Activated T-cell treated with anti-CD3 and anti-CD28 coated beads for 24 hours (primary cell): Measurements from ENCODE around the gene SPATA3.
"Not testable (repeated sequence)": the region's sequence is repeated elsewhere in the genome, so short reads cannot be mapped to it uniquely, and the experiment has no call there.

ENCODE experiments used
- DNase-seq: peaks from one replicate; pipeline ENCODE4 v3.0.0-alpha.2; 2020; ENCODE audit warnings: low read depth

Gene SPATA3

DNA sequence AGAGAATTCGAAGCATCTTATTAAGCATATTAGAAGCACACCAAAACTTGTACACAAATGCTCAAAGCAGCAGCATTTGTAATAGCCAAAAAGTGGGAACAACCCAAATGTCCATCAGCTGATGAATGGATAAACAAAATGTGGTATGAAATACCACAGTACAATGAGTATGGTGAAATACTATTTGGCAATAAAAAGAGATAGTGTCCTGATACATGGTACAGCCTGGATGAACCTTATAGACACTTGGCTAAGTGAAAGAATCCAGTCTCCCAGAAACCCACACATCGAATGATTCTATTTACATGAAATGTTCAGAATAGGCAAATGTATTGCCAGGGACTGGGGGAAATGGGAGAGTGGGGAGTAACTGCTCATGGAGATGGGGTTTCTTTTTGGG, 3.0 kb downstream of the SPATA3 start:
- no peak for DNase-seq

DNA sequence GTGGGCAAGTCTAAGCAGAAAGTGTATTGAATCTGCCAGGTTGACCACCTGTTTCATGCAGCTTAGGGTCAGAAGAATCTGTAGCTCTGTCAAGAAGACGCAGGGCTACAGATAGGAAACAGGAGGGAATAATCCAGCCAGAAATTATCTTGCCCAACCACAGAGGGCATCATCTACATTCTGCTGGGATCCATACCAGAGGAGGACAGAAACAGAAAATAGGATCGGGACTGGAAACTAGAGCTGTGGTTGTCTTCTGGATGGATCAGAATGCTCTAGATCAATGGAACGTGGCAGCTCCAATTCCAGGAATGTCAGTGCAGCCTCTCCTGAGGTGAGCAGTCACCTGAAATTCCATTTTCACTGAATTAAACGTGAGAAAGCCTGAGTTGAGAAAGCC, 3.6 kb downstream of the SPATA3 start:
- no peak for DNase-seq

DNA sequence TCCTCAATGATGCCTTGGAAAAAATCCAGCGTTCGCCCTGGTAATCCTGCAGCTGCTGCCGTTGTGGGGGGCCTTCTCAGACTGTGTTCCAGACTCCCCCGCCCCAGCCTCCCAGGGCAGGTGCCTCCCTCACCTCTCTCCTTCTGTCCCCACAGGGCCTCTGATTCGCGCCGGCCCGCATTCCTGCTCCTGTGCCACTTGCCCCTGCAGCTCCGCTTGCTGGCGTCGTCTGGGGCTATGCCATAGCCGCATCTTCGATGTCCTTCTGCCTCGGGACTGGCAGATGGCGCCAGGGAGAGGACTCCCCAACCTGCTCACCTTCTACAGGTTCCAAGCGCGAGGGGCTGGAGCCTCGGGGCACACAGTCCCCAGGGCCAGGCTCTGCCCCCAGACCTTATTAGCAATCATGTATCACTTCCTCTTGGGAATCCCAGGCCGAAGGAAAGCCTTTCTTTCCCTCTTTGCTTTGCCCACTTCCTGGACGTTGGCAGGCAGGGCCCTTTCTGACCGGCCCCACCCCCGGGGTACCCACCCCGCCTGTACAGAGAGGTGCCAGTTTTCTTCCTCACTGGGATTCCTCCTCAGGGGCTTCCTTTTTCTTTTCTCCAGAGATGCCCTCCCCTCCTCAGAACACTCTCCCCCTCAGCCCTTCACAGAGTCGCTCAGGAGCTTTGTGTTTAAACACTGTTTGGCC, 4.4 kb downstream of the SPATA3 start:
- DNase-seq = no peak

DNA sequence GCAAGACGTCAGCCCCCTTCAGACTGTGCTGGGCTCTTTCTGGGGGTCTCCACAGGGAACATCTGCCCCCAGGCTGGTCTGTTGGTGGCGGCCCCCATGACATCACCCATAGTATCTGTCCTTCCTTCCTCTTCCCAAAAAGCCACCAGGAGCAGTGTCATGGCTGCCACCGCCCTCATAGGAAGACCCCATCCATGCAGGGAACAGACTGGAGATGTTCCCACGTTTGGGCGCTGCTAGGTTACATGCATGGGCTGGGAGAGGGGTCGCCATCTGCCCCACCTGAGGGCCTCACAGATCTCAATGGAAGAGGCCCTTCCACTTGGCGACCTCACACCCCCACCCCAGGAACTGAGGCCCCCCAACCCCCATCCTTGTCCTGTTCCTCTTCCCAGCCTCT, 5.1 kb downstream of the SPATA3 start:
- no peak for DNase-seq

DNA sequence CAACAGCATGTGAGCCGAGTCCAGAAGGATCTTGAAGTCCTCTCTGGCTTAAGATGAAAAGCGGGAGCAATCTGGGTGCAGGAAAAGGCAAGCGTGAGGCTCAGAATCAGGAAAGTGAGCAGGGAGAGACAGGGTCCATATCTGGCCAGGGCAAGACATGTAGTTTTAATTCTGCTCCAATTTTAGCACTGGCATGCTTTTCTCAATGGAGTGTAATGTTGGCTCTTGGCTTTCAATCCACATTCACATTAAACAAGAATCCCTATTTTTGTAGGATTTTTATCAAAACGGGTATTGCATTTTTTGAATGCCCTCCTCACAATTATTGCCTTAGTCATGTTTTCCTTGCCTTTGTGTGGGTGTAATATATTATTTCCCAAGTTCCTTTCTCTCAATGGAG, 6.0 kb downstream of the SPATA3 start:
- no peak for DNase-seq

DNA sequence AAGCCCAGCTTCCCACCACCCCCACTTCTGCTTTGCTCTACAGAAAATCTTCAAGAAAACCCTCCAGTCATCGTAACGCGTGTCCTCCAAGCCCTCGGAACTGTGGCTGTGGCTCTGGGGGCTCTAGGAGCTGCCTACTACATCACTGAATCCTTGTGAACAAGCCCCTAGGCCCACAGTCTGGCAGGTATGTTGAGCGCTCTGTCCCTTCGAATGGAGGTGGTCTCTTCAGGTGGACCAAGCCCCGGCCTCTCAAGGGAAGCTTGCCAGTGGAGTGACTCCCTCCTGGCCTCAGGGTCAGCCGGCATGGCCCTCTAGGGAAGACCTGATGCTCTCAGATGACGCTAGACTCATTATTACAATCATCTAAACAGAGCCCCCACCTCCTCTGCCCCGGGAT, 6.7 kb downstream of the SPATA3 start:
- DNase-seq = no peak

DNA sequence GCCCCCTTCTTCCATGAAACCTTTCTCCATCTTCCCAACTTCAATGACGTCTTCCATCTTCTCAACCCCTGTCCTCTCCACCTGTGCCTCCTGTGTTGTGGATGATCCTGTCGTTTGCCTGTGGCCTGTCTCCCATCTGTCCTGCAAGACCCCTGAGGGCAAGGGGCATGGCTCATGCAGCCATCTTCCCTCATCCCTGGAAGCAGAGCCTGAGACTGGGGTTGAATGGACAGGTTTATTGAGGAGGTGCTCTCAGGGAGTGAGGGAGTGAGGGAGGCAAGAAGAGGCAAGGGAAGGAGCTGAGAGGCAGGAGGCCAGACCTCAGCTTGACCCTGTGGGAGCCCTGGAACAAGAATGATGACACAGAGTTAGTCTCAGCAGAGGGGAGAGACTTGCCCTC, 7.3 kb downstream of the SPATA3 start:
- DNase-seq = no peak

DNA sequence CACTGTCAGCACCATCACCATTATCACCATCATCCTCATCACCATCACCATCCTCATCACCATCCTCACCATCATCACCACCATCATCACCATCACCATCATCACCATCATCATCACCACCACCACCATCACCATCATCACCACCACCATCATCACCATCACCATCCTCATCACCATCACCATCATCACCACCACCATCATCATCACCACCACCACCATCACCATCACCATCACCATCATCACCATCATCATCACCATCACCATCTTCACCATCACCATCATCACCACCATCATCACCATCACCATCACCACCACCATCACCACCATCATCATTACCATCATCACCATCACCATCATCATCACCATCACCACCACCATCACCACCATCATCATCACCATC, 9.0 kb downstream of the SPATA3 start:
- not testable (repeated sequence) for DNase-seq

DNA sequence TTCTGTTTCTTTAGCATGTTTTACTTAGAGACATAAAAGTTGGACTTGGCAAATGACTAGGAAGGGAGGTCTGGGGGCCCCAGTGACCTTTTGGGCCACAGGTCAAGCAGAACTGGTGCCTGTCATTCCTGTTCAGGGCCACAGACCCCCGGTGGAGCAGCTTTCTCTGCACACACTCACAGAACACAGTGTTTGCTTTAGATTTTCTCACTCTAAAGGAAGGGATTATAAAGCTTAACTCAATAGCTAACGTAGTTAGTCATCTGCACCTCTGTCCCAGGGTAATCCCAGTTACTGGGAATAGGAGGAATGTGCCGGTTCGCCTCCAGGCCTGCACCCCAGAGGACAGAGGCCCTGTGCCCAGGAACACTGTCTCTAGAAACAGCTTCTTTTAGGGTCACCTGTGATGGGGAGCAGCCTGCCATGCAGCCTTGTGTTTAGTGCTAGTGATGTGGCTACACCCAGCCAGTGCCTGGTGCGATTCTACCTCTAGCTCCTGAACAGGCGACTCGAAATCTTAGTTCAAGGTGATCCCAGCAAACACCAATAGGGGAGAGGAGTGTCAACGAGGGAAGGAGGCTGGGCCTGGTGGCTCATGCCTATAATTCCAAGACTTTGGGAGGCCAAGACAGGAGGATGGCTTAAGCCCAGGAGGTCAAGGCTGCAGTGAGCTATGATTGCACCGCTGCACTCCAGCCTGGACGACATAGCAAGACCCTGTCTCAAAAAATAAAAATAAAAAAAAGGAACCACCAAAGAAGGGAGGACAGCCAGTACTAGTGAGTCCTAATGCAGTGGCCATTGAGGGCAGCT, 11.6 kb downstream of the SPATA3 start:
- DNase-seq = no peak

DNA sequence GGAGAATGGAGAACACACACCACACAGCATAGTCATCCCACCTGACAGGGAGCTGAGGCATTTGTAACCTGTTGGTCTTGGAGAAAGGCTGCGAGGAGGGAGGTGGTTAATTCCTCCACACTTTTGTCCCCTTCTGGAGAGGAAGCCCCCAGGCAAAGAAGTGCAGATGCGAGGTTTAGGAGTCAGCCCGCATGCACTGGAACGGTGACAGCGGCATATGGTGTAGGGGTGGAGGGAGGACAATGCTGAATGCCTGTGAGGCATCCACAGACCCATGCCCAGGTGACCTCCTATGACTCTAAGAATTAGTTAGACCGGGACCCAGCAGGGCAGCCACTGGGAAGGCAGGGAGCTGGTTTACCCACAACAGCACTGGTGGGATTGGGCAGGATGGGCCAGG, 12.2 kb downstream of the SPATA3 start:
- no peak for DNase-seq

DNA sequence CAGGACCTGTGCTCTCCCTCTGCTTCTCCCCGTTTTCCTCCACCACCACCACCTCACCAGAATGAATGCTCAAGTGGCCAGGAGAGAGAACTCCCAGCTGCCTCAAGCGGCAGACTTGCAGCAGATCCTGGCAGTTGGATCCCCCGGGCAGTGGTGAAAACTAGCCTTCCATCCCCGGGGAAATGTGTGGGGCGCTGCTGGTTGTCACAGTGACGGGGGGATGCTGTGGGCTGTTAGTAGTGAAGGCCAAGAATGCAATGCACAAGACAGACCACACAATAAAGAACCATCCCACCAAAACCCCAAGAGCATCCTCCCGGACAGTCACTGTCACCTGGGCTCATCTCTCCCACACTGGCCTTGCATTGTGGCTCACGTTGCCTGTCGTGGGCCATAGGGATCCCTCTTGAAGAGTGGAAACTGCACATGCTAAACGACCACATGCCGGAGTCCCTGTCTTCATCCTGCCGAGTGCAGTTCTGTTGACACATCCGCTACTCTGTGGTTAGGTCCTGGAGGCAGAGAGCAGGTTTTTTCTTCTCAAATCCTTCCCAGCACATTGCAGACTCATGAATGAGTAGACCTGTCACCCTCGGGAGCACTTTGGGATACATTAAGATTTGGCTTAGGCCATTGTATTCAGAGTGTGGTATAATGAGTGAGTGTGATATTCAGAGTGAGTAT, 13.5 kb downstream of the SPATA3 start:
- no peak for DNase-seq

DNA sequence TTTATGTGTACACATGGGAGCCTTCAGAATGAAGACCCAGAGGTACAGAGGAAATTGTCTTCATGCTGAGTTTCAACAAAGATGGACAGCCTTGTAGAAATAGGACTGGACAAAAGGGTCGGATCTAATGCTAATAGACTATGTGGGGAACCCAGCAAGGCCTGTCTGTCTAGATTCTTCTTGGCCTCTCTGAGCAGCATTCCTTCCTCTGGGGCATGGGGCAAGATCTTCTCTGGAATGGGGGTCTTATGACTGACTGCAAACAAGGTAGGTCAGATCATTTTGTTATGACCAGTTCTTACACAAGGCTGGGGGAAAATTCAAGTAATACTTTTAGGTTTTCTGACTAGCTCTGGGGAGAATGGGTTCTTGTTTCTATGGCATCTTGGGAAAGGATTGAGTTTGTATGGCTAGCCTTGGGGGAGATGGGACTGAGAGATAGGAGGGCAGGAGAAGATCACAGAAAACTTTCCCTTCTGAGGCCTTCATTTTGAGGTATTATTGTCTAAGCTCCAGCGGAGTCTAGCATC, 14.3 kb downstream of the SPATA3 start:
- DNase-seq = no peak

DNA sequence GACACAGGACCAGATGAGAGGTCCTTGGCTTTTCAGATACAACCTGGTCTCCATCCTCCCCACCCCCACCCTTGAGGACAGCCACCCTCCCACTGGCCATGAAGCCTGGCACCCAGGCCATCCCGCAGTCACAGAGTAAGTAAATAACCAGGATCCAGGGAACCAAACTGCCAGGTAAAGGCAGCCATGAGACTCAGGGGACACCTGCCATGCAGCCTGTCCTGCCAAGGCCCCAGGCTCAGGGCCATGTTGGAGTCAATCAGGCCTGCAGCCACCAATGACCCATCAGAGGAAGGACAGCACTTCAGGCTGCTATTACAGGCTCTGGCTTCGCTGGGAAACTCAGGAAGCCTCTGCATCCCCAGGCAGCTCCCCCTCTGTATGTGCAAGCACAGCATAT, 15.6 kb downstream of the SPATA3 start:
- DNase-seq = no peak

DNA sequence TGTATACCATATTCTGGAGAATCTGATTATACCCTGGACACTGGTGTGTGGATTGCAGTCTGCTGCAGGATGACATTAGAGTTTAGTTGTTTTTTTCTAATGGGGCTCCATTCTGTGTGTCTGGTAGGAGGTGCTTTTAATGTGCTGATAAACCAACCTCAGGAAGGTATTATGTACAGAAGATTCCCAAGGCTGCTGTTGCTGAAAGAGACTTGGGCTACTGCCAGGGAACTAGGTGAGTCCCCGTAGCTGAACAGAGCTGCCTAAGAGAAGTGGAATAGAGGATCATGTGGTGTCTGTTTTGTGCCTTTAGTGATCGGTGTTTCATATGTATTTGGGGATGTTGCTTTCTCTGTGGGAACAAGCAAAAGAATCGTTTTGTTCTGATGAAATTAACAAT, 16.5 kb downstream of the SPATA3 start:
- DNase-seq = no peak

DNA sequence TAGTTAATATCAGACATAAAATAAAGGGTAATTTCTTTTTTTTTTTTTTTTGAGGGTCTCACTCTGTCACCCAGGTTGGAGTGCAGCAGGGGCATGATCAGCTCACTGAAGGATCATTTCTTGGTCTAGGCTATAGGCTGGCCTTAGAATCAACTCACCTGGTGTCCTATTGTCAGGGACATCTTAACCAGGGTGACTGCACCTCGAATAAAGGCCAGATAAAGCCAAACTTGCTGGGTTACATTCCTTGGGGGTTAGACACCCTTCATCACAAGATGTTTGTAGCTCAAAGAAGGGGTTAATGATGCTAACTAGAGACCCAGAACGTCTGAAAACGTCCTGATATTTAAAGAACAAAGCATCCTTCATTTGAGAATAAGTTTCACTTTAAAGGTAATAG, 17.9 kb downstream of the SPATA3 start:
- DNase-seq = no peak

DNA sequence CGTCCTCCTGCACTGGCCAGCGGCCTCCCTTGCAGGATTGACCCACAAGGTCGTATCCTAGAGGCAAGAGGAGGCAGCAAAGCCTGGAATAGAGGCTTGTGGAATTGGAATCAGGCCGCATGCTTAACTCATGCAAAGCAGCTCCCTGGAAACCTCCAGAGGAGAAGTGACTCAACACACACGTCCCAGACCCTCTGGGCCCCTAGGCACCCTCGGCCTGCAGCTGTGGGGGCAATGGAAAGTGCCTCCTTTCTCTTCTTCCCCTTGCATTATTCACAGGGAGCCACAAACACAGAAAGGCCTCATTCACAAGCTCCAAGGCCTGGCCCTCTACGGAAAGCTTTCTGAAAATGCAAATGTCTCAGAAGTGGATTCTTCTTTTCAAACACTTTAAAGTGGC, 19.6 kb downstream of the SPATA3 start:
- no peak for DNase-seq

DNA sequence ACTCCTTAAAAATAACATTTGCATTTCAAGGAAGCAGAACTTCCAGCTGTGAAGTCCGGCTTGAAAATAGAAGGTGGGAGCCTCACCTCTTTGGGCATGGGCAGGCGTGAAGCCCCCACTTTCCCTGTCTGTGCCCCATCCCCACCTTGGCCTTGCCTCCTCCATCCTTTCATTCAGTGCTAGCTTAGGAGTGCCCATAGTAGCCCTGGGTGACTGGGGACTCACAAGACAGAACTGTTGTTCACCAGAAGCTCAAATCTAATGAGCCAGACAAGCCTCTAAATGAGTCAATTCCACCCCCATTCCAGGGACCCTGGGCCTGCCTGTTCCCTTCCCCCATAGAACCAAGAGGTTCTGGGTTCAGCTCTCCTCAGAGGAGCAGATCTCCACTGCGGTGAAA, 20.0 kb downstream of the SPATA3 start:
- no peak for DNase-seq

DNA sequence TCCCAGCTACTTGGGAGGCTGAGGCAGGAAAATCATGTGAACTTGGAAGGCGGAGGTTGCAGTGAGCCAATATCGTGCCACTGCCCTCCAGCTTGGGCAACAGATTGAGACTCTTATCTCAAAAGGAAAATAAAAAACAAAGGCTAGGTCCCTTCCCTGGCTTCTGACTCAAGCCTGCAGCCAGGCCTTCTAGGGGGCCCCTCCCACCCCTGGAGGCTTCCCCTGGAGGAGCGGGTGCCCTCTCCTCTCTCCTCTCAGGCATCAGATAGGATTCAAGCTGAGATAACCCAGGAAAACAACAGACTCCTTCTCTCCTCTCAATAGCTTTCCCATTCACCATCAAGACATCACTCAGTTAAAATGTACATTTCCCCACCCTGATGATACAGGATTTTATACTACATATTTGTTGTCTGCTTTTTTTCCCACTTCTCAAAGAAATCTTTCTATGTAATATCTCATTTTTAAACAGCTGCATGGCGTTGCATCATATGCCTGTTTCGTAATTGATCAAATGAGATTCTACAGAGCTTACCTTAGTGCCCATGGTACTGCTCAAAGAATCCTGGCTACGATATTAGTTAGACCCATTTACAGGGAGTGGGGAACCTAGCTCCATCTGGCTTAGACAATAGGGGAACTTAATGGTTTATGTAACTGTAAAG, 20.8 kb downstream of the SPATA3 start:
- DNase-seq = no peak

DNA sequence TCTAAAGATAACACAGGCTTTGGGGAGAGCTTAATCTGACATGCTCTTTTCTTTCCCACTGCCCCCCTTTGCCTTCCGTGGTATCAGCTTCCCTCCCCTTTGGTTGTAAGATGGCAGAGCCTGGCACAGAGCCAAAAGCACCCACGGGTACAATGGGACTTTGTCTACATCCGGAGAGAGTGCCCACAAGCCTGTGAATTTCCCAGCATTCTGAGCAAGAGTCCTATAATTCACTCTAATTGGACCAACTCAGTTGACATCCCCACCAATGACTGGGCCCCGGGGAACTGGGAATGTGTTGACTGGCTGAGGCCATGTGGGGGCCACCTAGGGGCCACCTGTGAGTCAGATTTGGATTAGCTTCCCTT, 21.3 kb downstream of the SPATA3 start:
- no peak for DNase-seq

DNA sequence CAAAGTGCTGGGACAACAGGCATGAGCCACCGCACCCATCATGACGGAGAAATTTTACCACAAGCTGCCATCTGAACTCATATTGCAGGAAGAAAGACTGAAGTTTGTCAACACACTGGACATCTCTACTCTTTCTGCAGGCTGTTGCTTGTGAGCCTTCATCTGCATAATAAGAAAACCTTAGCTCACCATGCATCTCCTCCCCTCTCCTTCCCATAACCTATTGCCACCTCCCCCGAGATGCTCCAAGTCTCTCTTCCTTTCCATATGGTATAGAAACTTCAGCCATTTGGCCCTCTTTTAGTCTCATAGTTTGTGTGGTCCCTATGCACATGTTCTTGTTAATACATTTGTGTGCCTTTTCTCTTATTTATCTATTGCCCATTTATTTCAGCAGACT, 22.3 kb downstream of the SPATA3 start:
- no peak for DNase-seq

DNA sequence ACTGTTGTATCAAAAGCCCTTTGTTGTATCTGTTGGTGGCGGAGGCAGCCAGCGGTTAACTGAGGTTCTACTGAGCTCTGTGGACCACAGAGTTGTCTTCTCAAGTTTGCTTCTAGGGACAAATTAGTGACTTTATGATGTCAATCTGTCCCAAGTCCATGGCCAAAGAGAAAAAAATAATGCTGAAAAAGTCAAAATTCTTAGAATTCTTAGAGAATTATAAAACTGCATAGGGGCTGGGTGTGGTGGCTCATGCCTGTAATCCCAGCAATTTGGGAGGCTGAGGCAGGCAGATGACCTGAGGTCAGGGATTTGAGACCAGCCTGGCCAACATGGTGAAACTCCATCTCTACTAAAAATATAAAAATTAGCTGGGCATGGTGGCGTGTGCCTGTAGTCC, 29.1 kb downstream of the SPATA3 start:
- DNase-seq = not testable (repeated sequence)

DNA sequence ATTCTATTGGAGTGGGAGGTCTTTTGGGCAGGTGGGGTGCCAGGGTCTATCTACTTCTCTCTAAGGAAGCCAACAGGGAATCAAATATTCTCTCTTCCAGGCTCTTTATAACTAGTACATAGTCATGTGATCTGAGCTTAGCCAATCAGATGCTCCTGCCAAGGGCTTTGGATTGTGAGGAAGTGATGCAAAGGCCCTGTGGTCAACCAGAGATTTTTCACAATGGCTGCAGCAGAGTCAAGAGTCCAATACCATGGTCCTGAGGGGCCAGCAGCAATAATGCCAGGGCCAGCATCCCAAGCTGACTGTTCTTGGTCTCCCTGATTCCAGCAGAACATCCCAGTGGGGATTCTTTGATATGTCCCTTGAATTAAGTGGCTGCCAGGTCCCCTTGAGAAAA, 33.0 kb downstream of the SPATA3 start:
- no peak for DNase-seq

DNA sequence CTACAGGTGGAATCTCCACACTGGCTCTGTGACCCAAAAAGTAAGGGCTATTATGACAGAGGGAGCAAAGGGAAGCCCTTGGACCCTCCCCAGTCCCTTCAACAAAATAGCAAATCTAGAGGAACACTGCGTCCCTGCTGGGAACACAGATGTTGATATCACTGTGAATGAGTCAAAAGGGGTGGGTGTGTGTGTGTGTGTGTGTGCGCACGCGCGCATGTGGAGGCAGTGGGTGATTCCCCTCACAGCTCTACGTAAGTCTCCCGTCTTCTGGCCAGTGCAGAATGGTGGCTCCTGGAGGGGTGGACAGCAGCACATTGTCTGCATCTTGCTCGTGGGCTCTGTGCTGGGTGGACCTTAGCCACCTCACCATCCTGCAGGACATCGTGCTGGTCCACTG, 33.6 kb downstream of the SPATA3 start:
- no peak for DNase-seq
